T-cell (primary cell): Measurements from ENCODE around the gene FAM110A. TPM values are rescaled to one million over a fixed set of nuclear protein-coding genes. Genes with fewer than 3 reads are reported as not detected.

Experiments used
- ATAC-seq, 4 experiments: fragments of 200-7000 bp in 3 of 4; fragments of 150-1000 bp in 1 of 4; cut with Tn5 transposase; replicated peaks in 1 of 4; 1 replicate in 3 of 4; 2 replicates in 1 of 4; pipeline ENCODE4 v1.10.0; 2021; ENCODE audit warnings: moderate library complexity in 3 of 4, mild to moderate bottlenecking in 2 of 4, moderate number of reproducible peaks in 1 of 4
- CTCF ChIA-PET, 2 donors: fragments of 300-600 bp; sonication (Branson Sonifier 250); formaldehyde crosslinking; loops; one replicate each; lab custom pipeline; 2022; ENCODE audit warnings: antibody characterized with exemption in 2 of 2; lab: Charles Lee
- POLR2A ChIA-PET, 2 donors: fragments of 300-600 bp; sonication (Branson Sonifier 250); formaldehyde crosslinking; loops; one replicate each; lab custom pipeline; 2022; ENCODE audit warnings: antibody characterized with exemption in 2 of 2; lab: Charles Lee
- DNase-seq, 35 experiments: peaks; one replicate each; pipeline versions ENCODE4 v3.0.0 to v3.0.0-alpha.2; 2013 to 2023
- H3K27ac ChIP-seq: one replicate; pipeline ENCODE4 v1.5.1; 2013; ENCODE audit warnings: low read length
- H3K27me3 ChIP-seq, 2 experiments: replicated peaks in 1 of 2; 1 replicate in 1 of 2; 2 replicates in 1 of 2; pipeline versions ENCODE4 v1.6.1 to v1.7.0; 2013; ENCODE audit warnings: low read length in 1 of 2, mixed read lengths in 1 of 2; ENCODE audit not compliant: control insufficient read depth in 2 of 2, insufficient read depth in 2 of 2; ENCODE audit errors: extremely low read depth in 1 of 2
- H3K36me3 ChIP-seq, 2 donors: 1 replicate in 1 of 2; 2 replicates in 1 of 2; pipeline versions ENCODE4 v1.6.1 to v1.7.0; 2013; ENCODE audit warnings: low read length in 1 of 2; ENCODE audit not compliant: control insufficient read depth in 2 of 2, insufficient read depth in 1 of 2; ENCODE audit errors: extremely low read depth in 1 of 2
- H3K4me1 ChIP-seq, 2 experiments: 1 replicate in 1 of 2; 2 replicates in 1 of 2; pipeline versions ENCODE4 v1.6.1 to v1.7.0; 2013; ENCODE audit warnings: low read length in 2 of 2, mixed read lengths in 1 of 2; ENCODE audit not compliant: insufficient read depth in 2 of 2, control insufficient read depth in 1 of 2; ENCODE audit errors: extremely low read depth in 1 of 2
- H3K4me3 ChIP-seq, 2 donors: 1 replicate in 1 of 2; 2 replicates in 1 of 2; pipeline versions ENCODE4 v1.5.1 to v1.7.0; 2013; ENCODE audit warnings: mild to moderate bottlenecking in 2 of 2, low read length in 1 of 2, moderate library complexity in 1 of 2; ENCODE audit not compliant: control insufficient read depth in 1 of 2; ENCODE audit errors: extremely low read depth in 1 of 2
- H3K9me3 ChIP-seq: 2 replicates; pipeline ENCODE4 v1.7.0; 2013
- H3K27ac Mint-ChIP-seq, 2 donors: one replicate each; pipeline ENCODE4 v1.8.0; 2020 to 2021; ENCODE audit warnings: mild to moderate bottlenecking in 2 of 2, mixed read lengths in 2 of 2
- H3K27me3 Mint-ChIP-seq, 2 donors: one replicate each; pipeline ENCODE4 v1.8.0; 2021 to 2022; ENCODE audit warnings: mixed read lengths in 2 of 2
- H3K36me3 Mint-ChIP-seq: one replicate; pipeline ENCODE4 v1.8.0; 2021; ENCODE audit warnings: mixed read lengths
- H3K4me1 Mint-ChIP-seq, 3 donors: one replicate each; pipeline ENCODE4 v1.8.0; 2020 to 2022; ENCODE audit warnings: mixed read lengths in 3 of 3, mild to moderate bottlenecking in 1 of 3
- H3K4me3 Mint-ChIP-seq, 3 donors: one replicate each; pipeline ENCODE4 v1.8.0; 2020 to 2022; ENCODE audit warnings: mild to moderate bottlenecking in 3 of 3, mixed read lengths in 3 of 3, moderate library complexity in 3 of 3
- H3K9me3 Mint-ChIP-seq, 3 donors: one replicate each; pipeline ENCODE4 v1.8.0; 2020 to 2022; ENCODE audit warnings: mixed read lengths in 3 of 3
- WGBS: methylation state at CpG from one replicate; pipeline ENCODE4 v1.1.5; 2013; ENCODE audit warnings: missing lambda C conversion rate; ENCODE audit not compliant: insufficient coverage; 5-methylcytosine and 5-hydroxymethylcytosine counted together
- total RNA-seq, 35 experiments: library from RNA in 6 of 35; stranded (reverse) in 6 of 35; fragments of 120-200 nt in 1 of 35; gene quantifications; one replicate each; pipeline versions ENCODE4 v1.2.1 to v1.2.4 and lab custom pipeline; 2013 to 2026

FAM110A gene
- total RNA-seq, 5 donors from 2014 or later (not counting 1 experiment from before 2014, with no cell fraction given) = 12.7 to 27.9 (median 26.9) TPM

GRCh38 chr20:858011-858410 is 24.5 kb downstream of the FAM110A start:
- ATAC-seq (no peak), DNase-seq (no peak)
- ChIA-PET CTCF (no interaction called here), POLR2A (no interaction called here)
- Histone ChIP-seq H3K4me3 (no peak overlapping the region), H3K4me1 (peaks cover 10 to 46% of the 10 kb centered on the region in 2 experiments), H3K27me3 (no peaks in the 10 kb centered on the region), H3K9me3 (no peaks in the 10 kb centered on the region), H3K27ac (no peak overlapping the region), H3K36me3 (no peaks in the 10 kb centered on the region)
- Mint-ChIP-seq H3K4me3 (no peak overlapping the region), H3K27me3 (no peaks in the 10 kb centered on the region), H3K9me3 (no peaks in the 10 kb centered on the region), H3K4me1 (peaks cover 59 to 64% (median 63%) of the 10 kb centered on the region in 3 donors), H3K27ac (no peak overlapping the region), H3K36me3 (peaks cover 4% of the 10 kb centered on the region)
- WGBS = 83% methylated on average over 5 of the region's 6 CpGs

DNA sequence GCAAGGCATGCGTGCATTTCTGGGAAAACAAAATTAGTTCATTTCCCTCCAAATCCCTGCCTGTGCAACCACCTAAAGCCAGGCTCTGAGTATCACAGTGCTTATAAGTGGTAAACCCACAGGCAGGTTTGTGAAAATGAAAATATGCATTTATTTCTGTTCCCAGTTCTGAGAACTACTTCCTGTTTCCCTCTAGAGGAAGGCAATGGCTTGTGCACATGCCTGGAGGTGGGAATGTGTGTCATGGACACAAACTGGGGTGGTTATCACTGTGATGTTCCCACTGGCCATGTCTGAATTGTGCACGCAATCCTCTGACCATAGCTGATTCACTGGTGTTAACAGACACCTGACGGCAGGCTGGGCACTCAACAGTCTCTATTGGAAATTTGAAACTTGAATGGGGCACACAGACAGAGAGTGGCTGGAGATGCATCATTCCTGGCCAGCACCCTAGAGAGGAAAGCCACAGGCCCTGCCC is 26.3 kb downstream of the FAM110A start:
- peaks cover 10 to 36% of the 10 kb centered on the region in 2 experiments for H3K4me1 ChIP-seq
- Mint-ChIP-seq H3K4me3 (no peak overlapping the region), H3K4me1 (peaks cover 45 to 49% (median 46%) of the 10 kb centered on the region in 3 donors), H3K9me3 (no peaks in the 10 kb centered on the region), H3K27me3 (no peaks in the 10 kb centered on the region), H3K36me3 (peaks cover 4% of the 10 kb centered on the region), H3K27ac (peak overlapping the region; percentile 36 to 74)
- DNase-seq (no peak), ATAC-seq (no peak)
- H3K27me3 ChIP-seq = no peaks in the 10 kb centered on the region
- 92% methylated on average over 2 of the region's 3 CpGs for WGBS
- H3K36me3 ChIP-seq = no peaks in the 10 kb centered on the region
- no peak overlapping the region for H3K27ac ChIP-seq
- H3K4me3 ChIP-seq = no peak overlapping the region
- ChIA-PET CTCF (interaction anchor here in 1 of 2 donors (0.8 kb wide), 1 partner anchor 96 kb away, joined by 3 read pairs; no protein-coding TSS in a partner anchor), POLR2A (interaction anchor here (0.5 to 0.7 kb wide), 2 partner anchors 22 to 26 kb away, joined by 3 to 4 read pairs; partner anchors contain the start of gene FAM110A (in 1 of the 2))
- H3K9me3 ChIP-seq = no peaks in the 10 kb centered on the region

DNA sequence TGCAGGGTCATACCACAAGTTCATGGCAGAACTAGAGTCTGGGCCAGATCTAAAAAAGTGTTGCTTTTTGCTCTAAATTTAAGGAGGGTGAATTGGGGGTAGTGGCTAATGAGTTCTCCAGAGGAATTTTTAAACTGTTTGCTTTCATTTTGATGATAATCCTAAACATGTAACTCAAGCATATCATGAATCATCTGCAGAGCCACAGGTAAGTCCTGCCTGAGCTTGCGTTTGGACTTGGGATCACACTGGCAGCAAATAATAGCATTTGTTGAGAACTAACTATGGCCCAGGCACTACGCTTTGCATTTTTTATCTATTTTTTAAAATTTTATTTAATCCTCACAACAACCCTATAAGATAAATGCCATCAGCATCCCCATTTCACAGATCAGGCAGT is 27.4 kb downstream of the FAM110A start:
- peaks cover 34 to 38% (median 35%) of the 10 kb centered on the region in 3 donors for H3K4me1 Mint-ChIP-seq
- DNase-seq (no peak), ATAC-seq (no peak)
- no CpG with 5 or more reads among the region's 2 CpGs for WGBS
- Histone ChIP-seq H3K9me3 (no peaks in the 10 kb centered on the region), H3K36me3 (no peaks in the 10 kb centered on the region), H3K27me3 (no peaks in the 10 kb centered on the region), H3K27ac (no peak overlapping the region), H3K4me1 (peaks cover 5 to 25% of the 10 kb centered on the region in 2 experiments), H3K4me3 (no peak overlapping the region)
- ChIA-PET CTCF (no interaction called here), POLR2A (no interaction called here)
- no peaks in the 10 kb centered on the region for H3K27me3 Mint-ChIP-seq
- no peaks in the 10 kb centered on the region for H3K9me3 Mint-ChIP-seq
- H3K4me3 Mint-ChIP-seq = no peak overlapping the region
- H3K36me3 Mint-ChIP-seq = peaks cover 4% of the 10 kb centered on the region
- H3K27ac Mint-ChIP-seq = no peak overlapping the region

- POLR2A ChIA-PET = no interaction called here
- peaks cover 0 to under 1% (median under 1%) of the 10 kb centered on the region in 3 donors for H3K4me1 Mint-ChIP-seq
- no peak overlapping the region for H3K4me3 ChIP-seq
- CTCF ChIA-PET = no interaction called here
- no peaks in the 10 kb centered on the region for H3K36me3 Mint-ChIP-seq
- H3K4me1 ChIP-seq = no peaks in the 10 kb centered on the region
- WGBS = no CpG with 5 or more reads among the region's 1 CpG
- H3K27ac Mint-ChIP-seq = no peak overlapping the region
- H3K9me3 ChIP-seq = no peaks in the 10 kb centered on the region
- no peak overlapping the region for H3K27ac ChIP-seq
- no peaks in the 10 kb centered on the region for H3K36me3 ChIP-seq
- H3K27me3 Mint-ChIP-seq = peaks cover 0 to 6% of the 10 kb centered on the region in 2 donors
- H3K4me3 Mint-ChIP-seq = no peak overlapping the region
- peaks cover 0 to 9% of the 10 kb centered on the region in 2 experiments for H3K27me3 ChIP-seq
- ATAC-seq = no peak
- no peaks in the 10 kb centered on the region for H3K9me3 Mint-ChIP-seq
- no peak for DNase-seq
Observed at GRCh38 chr20:865440-865839, 31.9 kb downstream of the FAM110A start.

- Histone ChIP-seq H3K4me1 (no peaks in the 10 kb centered on the region), H3K9me3 (no peaks in the 10 kb centered on the region), H3K27me3 (peaks cover 0 to 14% of the 10 kb centered on the region in 2 experiments), H3K36me3 (no peaks in the 10 kb centered on the region), H3K27ac (no peak overlapping the region), H3K4me3 (no peak overlapping the region)
- POLR2A ChIA-PET = no interaction called here
- Mint-ChIP-seq H3K27ac (no peak overlapping the region), H3K27me3 (peaks cover 0 to 6% of the 10 kb centered on the region in 2 donors), H3K4me1 (peaks cover 0 to under 1% (median 0%) of the 10 kb centered on the region in 3 donors), H3K36me3 (no peaks in the 10 kb centered on the region), H3K9me3 (no peaks in the 10 kb centered on the region), H3K4me3 (no peak overlapping the region)
- 100% methylated on average over 4 of the region's 9 CpGs for WGBS
- DNase-seq (no peak), ATAC-seq (no peak)
- CTCF ChIA-PET = no interaction called here
Observed at GRCh38 chr20:868279-868678, 34.8 kb downstream of the FAM110A start.

GRCh38 chr20:869606-870005 is 36.1 kb downstream of the FAM110A start:
- no peak for DNase-seq
- POLR2A ChIA-PET = no interaction called here
- Histone ChIP-seq H3K9me3 (no peaks in the 10 kb centered on the region), H3K27me3 (peaks cover 0 to 16% of the 10 kb centered on the region in 2 experiments), H3K4me3 (no peak overlapping the region), H3K4me1 (no peaks in the 10 kb centered on the region), H3K27ac (no peak overlapping the region), H3K36me3 (no peaks in the 10 kb centered on the region)
- Mint-ChIP-seq H3K36me3 (no peaks in the 10 kb centered on the region), H3K9me3 (no peaks in the 10 kb centered on the region), H3K4me3 (no peak overlapping the region), H3K27ac (no peak overlapping the region), H3K27me3 (peaks cover 0 to 11% of the 10 kb centered on the region in 2 donors), H3K4me1 (peaks cover 0 to 5% (median 3%) of the 10 kb centered on the region in 3 donors)
- CTCF ChIA-PET = no interaction called here
- ATAC-seq = no peak
- 78% methylated on average over 5 of the region's 5 CpGs for WGBS
